Measurements from ENCODE around the gene AMBP. TPM values are rescaled to one million over a fixed set of nuclear protein-coding genes. Genes with fewer than 3 reads are reported as not detected.
A peak's percentile ranks its signal among the peaks of the same experiment; 100 is the strongest.

AMBP gene
- total and polyA plus RNA-seq, 12 donors, result 0.01 TPM; not detected in 11

- ATAC-seq (peak in 5 of 8 donors; percentile 12 to 45 (median 21)), DNase-seq (no peak)
- peak within 1 kb of the TSS in 9 of 10 donors; percentile 35 to 55 (median 46) for H3K4me3 ChIP-seq
- 19 to 26% methylated on average over 31 to 32 of the region's 32 CpGs for WGBS, 2 donors
- H3K27ac ChIP-seq, result no peak within 1 kb of the TSS
- intact Hi-C loops (cut with DNase I), result loop anchor here in 1 of 10 donors (5.0 kb wide), 1 partner anchor 183 kb away; no protein-coding TSS in a partner anchor
- peaks cover 0 to 16% (median 7%) of the 10 kb centered on the region in 9 donors for H3K4me1 ChIP-seq
- H3K27me3 ChIP-seq, result peaks cover 4 to 47% (median 40%) of the 10 kb centered on the region in 7 donors
- no peaks in the 10 kb centered on the region for H3K36me3 ChIP-seq
- H3K9me3 ChIP-seq, result peaks cover 0 to 14% (median 0%) of the 10 kb centered on the region in 11 donors
- no peak for TF ChIP-seq CTCF (IDR thresholded peaks at IDR 0.05)
These were observed 21.0 kb upstream of the AMBP start, which contains the start of gene KIF12 for GRCh38 chr9:114098936-114099668. TSS of gene KIF12 (minus strand) at chr9:114099292. CDS start at chr9:114099276, 16 bp downstream.

DNA sequence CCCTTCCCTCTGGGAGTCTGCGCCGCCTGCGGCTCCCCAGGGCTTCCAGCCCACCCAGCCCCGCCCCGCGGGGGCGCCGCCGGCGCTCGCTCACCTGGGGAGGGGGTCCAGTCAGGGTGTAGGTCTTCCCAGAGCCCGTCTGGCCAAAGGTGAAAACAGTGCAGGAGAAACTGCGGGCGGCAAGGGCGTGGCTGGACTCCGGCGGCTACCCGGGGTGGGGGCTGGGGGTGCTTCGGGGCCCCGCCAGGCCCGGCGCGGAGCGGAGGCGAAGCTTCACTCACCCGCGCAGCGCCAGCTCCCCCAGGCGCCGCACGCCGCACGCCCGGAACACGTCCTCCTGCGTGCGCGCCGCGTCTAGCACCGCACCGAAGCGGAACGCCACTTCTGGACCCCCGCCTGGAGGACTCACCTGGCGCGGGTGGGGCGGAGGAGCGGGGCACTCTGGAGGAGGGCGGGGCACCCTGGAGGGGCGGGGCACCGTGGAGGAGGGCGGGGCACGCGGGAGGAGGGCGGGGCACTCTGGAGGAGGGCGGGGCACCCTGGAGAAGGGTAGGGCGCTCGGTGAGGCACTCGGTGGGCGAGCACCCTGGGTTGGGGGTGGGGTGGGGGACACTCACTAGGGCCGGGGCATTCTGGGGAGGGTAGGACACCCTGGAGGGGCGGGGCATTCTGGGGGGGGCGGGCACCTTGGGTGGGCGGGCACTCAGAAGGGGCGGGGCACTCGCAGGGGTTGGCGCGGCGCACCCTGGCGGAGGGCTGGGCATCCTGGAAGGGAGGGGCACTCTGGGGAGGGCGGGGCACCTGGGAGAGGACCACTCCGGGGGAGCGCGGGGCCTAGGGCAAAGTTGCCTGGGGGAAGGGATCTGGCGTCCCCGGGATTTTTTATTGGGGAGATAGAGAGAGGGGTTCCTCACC is 20.2 kb upstream of the AMBP start:
- 3 to 4% methylated on average over 61 to 77 of the region's 77 CpGs for WGBS, 2 donors
- TF ChIP-seq CTCF (IDR thresholded peaks at IDR 0.05), result no peak
- peak; percentile 39 to 79 (median 57) for ATAC-seq

DNA sequence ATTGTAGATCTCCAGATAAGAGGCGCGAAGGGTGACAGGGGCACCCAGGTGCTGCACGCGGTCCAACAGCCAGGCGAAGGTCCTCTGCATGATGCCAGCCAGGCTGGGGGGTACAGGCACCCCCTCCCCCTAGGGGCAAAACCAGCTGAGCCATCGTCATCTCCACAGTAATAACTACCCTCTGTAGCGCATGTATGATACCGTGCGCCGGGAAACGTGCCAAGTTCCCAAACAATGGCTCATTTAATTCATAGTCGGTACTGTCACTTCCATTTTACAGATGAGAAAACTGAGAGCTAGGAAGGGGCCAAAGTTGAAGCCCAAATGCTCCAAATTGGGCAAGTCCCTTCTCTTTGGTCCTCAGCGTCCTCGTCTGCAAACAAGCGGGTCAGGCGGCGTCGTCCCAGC is 19.5 kb upstream of the AMBP start:
- ATAC-seq, result no peak
- TF ChIP-seq CTCF (IDR thresholded peaks at IDR 0.05), result no peak
- Histone ChIP-seq H3K36me3 (no peaks in the 10 kb centered on the region), H3K27ac (no peak overlapping the region), H3K4me1 (peaks cover 0 to 16% (median 7%) of the 10 kb centered on the region in 9 donors), H3K9me3 (peaks cover 0 to 13% (median 0%) of the 10 kb centered on the region in 11 donors), H3K27me3 (peaks cover 4 to 47% (median 40%) of the 10 kb centered on the region in 7 donors), H3K4me3 (peak overlapping the region in 9 of 10 donors; percentile 35 to 55 (median 46))
- DNase-seq, result no peak
- WGBS, 2 donors, result 17 to 20% methylated on average over 18 of the region's 18 CpGs
- intact Hi-C loops (cut with DNase I), result loop anchor here in 1 of 10 donors (5.0 kb wide), 1 partner anchor 185 kb away; no protein-coding TSS in a partner anchor

More for the DNA sequence above, 20.2 kb upstream of the AMBP start:
- intact Hi-C loops (cut with DNase I), result loop anchor here in 1 of 10 donors (5.0 kb wide), 1 partner anchor 184 kb away; no protein-coding TSS in a partner anchor
- Histone ChIP-seq H3K9me3 (peaks cover 0 to 14% (median 0%) of the 10 kb centered on the region in 11 donors), H3K4me3 (peak overlapping the region in 9 of 10 donors; percentile 35 to 55 (median 46)), H3K36me3 (no peaks in the 10 kb centered on the region), H3K27ac (no peak overlapping the region), H3K27me3 (peaks cover 4 to 44% (median 40%) of the 10 kb centered on the region in 7 donors), H3K4me1 (peaks cover 0 to 16% (median 7%) of the 10 kb centered on the region in 9 donors)
- DNase-seq, result peak in 1 of 2 donors; percentile 39
